T-helper 2 cell treated with Interferon-gamma antibody and Interleukin-4, amounts not matched to agents 5 μg/mL and 100 μg/mL, for 36 hours (primary cell): ENCODE measurements around the gene TMEM81.

ENCODE experiments used
- DNase-seq: peaks from one replicate; pipeline ENCODE4 v3.0.0; 2021; ENCODE audit warnings: low spot score
- H3K27ac Mint-ChIP-seq: one replicate; pipeline ENCODE4 v1.8.0; 2021; ENCODE audit warnings: mild to moderate bottlenecking, mixed read lengths
- H3K27me3 Mint-ChIP-seq: one replicate; pipeline ENCODE4 v1.8.0; 2021; ENCODE audit warnings: low read depth, mixed read lengths
- H3K36me3 Mint-ChIP-seq: one replicate; pipeline ENCODE4 v1.8.0; 2021; ENCODE audit warnings: low read depth, mixed read lengths
- H3K4me1 Mint-ChIP-seq: one replicate; pipeline ENCODE4 v1.8.0; 2021; ENCODE audit warnings: low read depth, mixed read lengths
- H3K4me3 Mint-ChIP-seq: one replicate; pipeline ENCODE4 v1.8.0; 2022; ENCODE audit warnings: mild to moderate bottlenecking, moderate library complexity, mixed read lengths
- H3K9me3 Mint-ChIP-seq: one replicate; pipeline ENCODE4 v1.8.0; 2021; ENCODE audit warnings: mixed read lengths

The TMEM81 gene

DNA sequence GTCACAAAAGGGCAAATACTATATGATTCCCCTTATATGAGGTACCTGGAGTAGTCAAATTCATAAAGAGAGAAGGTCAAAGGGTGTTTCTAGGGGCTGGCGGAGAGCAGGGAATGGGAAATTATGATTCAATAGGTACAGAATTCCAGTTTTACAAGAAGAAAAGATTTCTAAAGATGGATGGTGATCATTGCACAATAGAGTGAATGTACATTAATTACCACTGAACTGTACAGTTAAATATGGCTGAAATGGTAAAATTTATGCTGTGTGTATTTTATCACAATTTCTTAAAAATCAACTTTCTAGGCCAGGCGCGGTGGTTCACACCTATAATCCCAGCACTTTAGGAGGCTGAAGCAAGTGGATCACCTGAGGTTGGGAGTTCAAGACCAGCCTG, 18.1 kb upstream of the TMEM81 start:
- H3K4me3 Mint-ChIP-seq: no peak overlapping the region
- no peaks in the 10 kb centered on the region for H3K9me3 Mint-ChIP-seq
- peaks cover 54% of the 10 kb centered on the region for H3K36me3 Mint-ChIP-seq
- H3K27ac Mint-ChIP-seq: no peak overlapping the region
- no peaks in the 10 kb centered on the region for H3K27me3 Mint-ChIP-seq
- DNase-seq: no peak
- peaks cover 2% of the 10 kb centered on the region for H3K4me1 Mint-ChIP-seq

DNA sequence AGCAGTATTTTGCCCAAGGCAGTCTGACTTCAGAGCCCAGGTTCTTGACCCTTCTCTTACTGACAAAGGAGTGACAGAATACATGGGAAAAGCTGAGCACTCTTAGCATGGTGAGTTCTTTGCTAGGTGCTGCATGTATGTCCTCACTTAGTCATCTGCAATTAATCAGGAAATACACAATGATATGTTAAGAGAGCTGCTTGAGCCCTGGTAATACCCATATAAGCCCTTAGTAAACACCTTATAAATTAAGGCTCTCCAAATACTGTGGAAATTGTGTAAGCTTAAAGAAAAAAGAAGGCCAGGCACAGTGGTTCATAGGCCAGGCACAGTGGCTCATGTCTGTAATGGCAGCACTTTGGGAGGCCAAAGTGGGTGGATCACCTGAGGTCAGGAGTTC, 14.0 kb upstream of the TMEM81 start:
- no peak overlapping the region for H3K4me3 Mint-ChIP-seq
- no peaks in the 10 kb centered on the region for H3K4me1 Mint-ChIP-seq
- no peaks in the 10 kb centered on the region for H3K27me3 Mint-ChIP-seq
- no peak overlapping the region for H3K27ac Mint-ChIP-seq
- no peak for DNase-seq
- peaks cover 59% of the 10 kb centered on the region for H3K36me3 Mint-ChIP-seq
- no peaks in the 10 kb centered on the region for H3K9me3 Mint-ChIP-seq

DNA sequence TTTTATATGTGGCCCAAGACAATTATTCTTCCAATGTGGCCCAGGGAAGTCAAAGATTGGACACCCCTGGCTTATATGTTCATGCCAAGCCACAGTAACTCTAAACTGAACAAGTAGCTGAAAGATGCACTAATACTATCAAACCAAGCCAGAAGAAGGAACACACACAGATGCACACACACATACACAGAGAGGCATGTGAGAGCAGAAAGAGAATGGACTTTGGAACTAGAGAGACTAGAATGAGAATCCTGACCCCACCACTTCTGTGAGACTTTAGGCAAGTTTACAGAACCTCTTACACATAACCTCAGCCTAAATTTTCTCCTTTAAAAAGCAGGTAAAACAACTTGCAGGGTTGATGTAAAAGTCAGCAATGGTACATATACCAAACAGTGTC, 11.2 kb upstream of the TMEM81 start:
- no peaks in the 10 kb centered on the region for H3K27me3 Mint-ChIP-seq
- DNase-seq: no peak
- H3K9me3 Mint-ChIP-seq: no peaks in the 10 kb centered on the region
- H3K27ac Mint-ChIP-seq: no peak overlapping the region
- H3K4me1 Mint-ChIP-seq: no peaks in the 10 kb centered on the region
- H3K36me3 Mint-ChIP-seq: peaks cover 55% of the 10 kb centered on the region
- no peak overlapping the region for H3K4me3 Mint-ChIP-seq

DNA sequence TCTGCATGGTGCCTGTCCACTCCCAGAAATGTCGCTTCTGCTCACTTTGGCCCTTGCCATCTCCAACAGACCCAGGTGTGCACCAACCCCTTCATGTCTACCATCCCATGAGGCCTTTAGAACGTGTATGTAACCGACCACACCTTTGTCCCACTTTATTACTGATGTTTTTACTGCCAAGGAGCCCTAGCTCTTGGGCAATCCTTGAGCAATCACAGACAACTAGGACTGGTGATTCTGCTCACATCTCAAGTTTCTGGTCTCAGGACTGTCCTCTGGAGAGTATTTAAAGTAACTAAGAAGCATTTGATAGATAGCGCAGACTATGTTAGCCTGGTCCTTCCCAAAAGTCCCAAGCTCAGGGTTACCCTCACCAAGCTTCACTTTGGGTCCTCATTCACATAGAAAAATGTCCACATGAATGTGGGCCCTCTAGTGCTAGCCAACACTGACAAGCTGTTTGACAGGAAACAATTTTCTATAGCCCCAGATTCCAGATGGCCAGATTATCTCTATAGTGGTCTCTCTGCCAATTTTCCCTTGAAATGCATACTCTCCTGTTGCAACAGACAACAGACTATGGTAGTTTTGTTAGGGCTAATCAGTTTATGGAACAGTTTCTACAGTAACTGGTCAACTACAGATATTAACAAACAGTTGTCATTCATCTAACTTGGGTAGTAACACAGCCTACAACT, 6.9 kb upstream of the TMEM81 start:
- Mint-ChIP-seq H3K27me3 (no peaks in the 10 kb centered on the region), H3K4me1 (no peaks in the 10 kb centered on the region), H3K27ac (no peak overlapping the region), H3K36me3 (peaks cover 30% of the 10 kb centered on the region), H3K4me3 (no peak overlapping the region), H3K9me3 (no peaks in the 10 kb centered on the region)
- DNase-seq: no peak

DNA sequence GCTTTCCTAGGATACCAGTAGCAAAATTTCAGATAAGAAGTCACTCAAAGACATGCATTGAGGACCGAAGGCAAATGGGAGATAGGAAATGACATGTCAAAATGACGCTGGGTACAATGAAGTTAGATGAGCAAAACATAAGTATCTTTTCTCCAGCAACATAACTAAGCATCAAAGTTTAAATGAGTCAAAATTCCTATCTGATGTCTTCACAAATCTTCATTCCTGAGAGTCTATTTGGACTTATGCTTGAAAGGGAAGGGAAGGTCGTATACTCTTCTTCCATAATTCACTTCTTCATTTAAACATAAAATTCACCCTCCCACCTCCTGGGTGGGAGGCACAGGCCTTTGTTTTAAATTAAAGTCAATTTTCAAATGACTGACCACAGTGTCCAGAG, 4.1 kb upstream of the TMEM81 start:
- Mint-ChIP-seq H3K27ac (no peak overlapping the region), H3K4me1 (no peaks in the 10 kb centered on the region), H3K9me3 (no peaks in the 10 kb centered on the region), H3K27me3 (no peaks in the 10 kb centered on the region), H3K4me3 (no peak overlapping the region), H3K36me3 (peaks cover 31% of the 10 kb centered on the region)
- no peak for DNase-seq

DNA sequence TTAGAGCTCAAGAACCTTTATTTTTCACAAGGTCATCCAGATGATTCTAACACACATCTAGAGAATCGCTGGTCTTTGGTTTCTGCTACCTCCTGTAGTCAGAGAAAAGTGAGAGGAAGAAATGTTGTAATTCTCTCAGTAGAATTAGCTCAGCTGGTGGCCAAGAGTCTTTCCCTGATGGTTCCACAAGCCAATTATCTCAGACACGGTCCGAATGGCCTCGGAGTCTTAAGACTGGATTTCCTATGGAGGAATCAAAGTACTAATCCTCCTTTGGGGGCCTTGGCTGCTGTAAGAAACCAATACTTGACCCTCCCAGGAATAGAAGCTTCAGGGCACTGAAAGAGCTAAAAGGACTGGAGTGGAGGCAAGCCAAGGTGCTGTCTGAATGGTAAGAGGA, 1.8 kb downstream of the TMEM81 start:
- H3K27me3 Mint-ChIP-seq: no peaks in the 10 kb centered on the region
- H3K27ac Mint-ChIP-seq: no peak overlapping the region
- no peak overlapping the region for H3K4me3 Mint-ChIP-seq
- H3K9me3 Mint-ChIP-seq: no peaks in the 10 kb centered on the region
- DNase-seq: no peak
- no peaks in the 10 kb centered on the region for H3K4me1 Mint-ChIP-seq
- H3K36me3 Mint-ChIP-seq: peaks cover 16% of the 10 kb centered on the region

DNA sequence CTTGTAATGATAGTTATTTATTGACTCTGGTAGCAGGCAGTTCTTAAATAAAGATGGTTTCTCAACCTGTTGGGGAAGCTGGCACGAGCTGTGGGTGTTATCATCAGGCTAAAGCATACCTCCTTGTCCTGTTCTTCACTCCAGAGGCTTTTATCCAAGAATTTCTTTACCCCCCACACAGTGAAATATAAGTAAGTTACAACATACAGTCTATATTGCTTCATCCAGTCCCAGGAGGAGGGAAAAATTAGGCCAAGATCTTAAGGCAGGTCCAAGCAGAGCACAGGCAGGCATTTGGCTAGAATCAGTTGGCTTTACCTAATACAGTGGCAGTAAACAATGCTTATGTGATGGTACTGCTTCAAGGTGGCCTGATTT, 6.3 kb downstream of the TMEM81 start:
- DNase-seq: no peak
- Mint-ChIP-seq H3K36me3 (no peaks in the 10 kb centered on the region), H3K27ac (no peak overlapping the region), H3K27me3 (no peaks in the 10 kb centered on the region), H3K9me3 (no peaks in the 10 kb centered on the region), H3K4me1 (no peaks in the 10 kb centered on the region), H3K4me3 (no peak overlapping the region)

DNA sequence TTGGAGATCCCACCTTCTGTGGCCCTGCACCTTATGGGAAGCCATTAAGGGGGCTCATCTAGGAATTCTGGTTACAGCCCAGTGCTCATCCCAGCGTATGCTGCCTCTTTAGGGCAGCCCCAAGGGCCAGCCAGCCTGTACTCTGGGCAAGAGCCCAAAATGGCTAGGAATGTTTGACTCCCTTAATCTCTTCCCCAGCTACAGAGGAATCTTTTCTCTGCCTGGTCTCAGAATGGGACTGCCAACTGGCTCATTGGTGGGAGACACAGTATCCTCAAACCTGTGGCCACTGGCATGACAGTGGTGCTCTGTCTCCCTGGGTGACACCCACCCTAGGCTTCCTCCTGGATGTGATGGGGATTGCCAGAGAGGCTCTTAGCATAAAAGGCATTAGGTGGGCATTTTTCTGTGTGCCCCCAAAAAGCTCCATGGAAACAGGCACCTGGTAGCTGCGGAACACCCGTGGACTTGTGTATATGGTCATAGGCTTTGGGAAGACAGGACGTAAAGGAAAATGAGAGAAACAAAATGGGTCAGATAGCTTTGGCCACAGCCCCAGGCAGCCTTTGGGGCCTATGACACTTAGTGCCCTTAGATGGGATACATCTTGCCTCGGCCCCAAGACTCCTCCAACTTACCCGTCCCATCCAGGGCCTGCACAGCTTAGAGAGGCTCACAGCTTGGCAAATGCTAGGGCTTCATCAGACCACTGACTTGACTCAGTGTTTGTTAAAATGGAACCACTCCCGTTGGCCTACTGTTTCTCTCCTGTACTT, 6.9 kb downstream of the TMEM81 start:
- H3K9me3 Mint-ChIP-seq: no peaks in the 10 kb centered on the region
- no peaks in the 10 kb centered on the region for H3K36me3 Mint-ChIP-seq
- no peaks in the 10 kb centered on the region for H3K27me3 Mint-ChIP-seq

DNA sequence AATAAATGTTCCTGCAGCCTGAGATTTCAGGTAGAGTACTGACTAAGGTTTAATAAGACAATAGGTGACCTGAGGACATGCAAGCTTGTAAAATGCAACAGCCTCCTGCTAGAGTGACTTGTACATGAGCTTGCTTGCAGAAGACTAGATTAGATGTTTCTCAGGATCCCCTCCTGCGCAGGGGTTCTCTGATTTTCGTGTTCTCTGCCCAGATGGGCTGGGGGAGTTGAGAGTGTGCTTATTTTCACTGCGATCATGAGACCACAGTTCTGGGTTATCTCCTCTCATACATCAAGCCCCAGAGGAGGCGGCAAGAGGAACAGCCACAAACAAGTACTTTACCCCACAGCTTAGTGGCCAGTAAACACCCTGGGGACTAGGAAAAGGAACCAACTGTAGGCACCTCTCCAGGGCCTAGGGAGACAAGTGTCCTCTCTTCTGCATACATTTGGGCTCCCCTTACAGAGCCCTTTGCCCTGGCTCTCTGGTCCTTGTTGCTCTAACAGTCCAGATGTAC, 8.0 kb downstream of the TMEM81 start:
- no peaks in the 10 kb centered on the region for H3K27me3 Mint-ChIP-seq
- H3K27ac Mint-ChIP-seq: no peak overlapping the region
- H3K4me1 Mint-ChIP-seq: no peaks in the 10 kb centered on the region
- H3K9me3 Mint-ChIP-seq: no peaks in the 10 kb centered on the region
- no peak overlapping the region for H3K4me3 Mint-ChIP-seq
- DNase-seq: no peak
- H3K36me3 Mint-ChIP-seq: no peaks in the 10 kb centered on the region

More for the DNA sequence above, 6.9 kb downstream of the TMEM81 start:
- Mint-ChIP-seq H3K4me3 (no peak overlapping the region), H3K4me1 (no peaks in the 10 kb centered on the region), H3K27ac (no peak overlapping the region)
- DNase-seq: no peak

DNA sequence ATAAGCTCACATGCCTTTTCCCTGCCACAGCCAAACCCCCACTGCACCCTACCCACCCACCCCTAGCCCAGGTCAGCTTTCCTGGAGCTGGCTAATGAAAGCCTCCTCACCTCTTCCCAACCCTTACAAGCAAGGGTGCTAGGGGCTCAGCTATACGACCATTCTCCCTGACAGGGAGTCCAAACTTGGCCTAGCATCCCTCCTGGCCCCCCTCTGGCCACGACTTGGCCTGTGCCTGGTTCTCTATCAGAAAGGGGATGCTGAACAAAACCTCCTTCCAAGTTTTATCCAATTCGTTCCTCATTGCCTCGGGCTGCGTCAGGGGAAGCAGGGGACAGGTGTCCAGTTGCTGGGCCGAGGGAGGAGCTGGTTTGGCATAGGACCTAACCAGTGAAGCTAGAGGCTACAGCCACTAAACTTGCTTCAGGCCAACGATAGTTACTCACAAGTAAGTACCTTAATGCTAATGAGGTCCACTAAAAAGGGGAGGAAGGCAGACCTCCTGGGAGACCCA, 8.6 kb downstream of the TMEM81 start:
- H3K36me3 Mint-ChIP-seq: no peaks in the 10 kb centered on the region
- no peaks in the 10 kb centered on the region for H3K27me3 Mint-ChIP-seq
- H3K4me3 Mint-ChIP-seq: no peak overlapping the region
- H3K9me3 Mint-ChIP-seq: no peaks in the 10 kb centered on the region
- H3K4me1 Mint-ChIP-seq: no peaks in the 10 kb centered on the region
- DNase-seq: no peak
- no peak overlapping the region for H3K27ac Mint-ChIP-seq

DNA sequence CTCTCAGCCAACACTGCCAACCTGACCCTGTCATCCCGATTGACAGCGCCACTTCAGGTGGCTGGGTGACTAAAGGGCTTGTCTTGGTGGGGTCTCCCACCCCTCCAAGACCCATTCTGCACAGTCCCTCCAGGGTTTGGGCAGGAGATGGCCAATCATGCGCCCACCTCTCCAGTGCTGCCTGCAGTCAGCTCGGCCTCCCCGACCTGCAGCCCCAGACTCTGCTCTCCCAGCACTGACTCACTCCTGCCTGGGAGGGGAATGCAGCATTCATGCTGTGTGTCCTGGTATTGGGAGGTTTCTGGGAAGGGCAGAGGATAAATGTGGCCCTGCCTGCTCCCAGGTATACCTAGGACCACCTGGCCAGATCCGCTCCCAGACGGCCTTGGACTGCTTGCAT, 9.7 kb downstream of the TMEM81 start:
- DNase-seq: no peak
- Mint-ChIP-seq H3K4me3 (no peak overlapping the region), H3K27ac (no peak overlapping the region), H3K27me3 (no peaks in the 10 kb centered on the region), H3K4me1 (no peaks in the 10 kb centered on the region), H3K36me3 (no peaks in the 10 kb centered on the region), H3K9me3 (no peaks in the 10 kb centered on the region)

DNA sequence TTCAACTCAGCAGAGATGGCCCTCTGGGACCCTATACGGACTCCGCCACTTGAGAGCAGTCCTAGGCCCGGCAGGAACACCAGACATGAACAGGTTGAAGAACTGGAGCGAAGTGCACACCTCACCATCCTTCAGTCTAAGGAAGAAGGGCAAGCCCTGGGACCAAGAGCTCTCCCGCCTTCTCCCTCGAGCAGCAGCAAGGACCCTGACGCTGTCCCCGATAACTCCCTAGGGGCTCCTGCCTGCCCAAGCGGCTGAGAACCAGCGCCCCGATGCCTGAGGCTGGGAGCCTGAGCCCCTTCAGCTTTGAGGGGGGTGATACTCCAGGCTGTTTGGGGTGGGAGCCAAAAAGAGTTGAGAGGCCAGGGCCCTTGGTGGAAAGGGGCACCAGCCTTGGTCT, 10.2 kb downstream of the TMEM81 start:
- Mint-ChIP-seq H3K4me3 (no peak overlapping the region), H3K4me1 (no peaks in the 10 kb centered on the region), H3K36me3 (no peaks in the 10 kb centered on the region), H3K27ac (no peak overlapping the region), H3K9me3 (no peaks in the 10 kb centered on the region), H3K27me3 (no peaks in the 10 kb centered on the region)
- DNase-seq: no peak

DNA sequence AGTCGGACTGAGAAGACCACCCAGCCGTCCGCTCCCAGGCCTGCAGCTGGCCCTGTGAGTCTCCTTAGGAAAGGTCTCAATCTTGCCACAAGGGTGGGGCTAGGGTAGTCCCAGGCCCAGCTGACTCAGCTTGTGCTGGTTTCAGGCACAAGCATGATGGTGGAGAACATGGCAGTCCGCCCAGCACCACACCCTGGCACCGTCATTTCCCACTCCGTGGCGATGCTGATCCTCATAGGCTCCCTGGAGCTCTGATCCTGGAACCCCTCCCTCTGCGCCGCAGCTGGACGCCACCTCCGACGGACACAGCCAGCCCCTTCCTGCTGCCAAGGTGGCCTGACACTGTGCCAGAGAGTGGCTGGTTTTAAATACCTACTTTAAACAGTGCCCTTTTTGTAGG, 10.7 kb downstream of the TMEM81 start:
- Mint-ChIP-seq H3K36me3 (no peaks in the 10 kb centered on the region), H3K27ac (no peak overlapping the region), H3K4me3 (no peak overlapping the region), H3K9me3 (no peaks in the 10 kb centered on the region), H3K27me3 (no peaks in the 10 kb centered on the region), H3K4me1 (no peaks in the 10 kb centered on the region)
- DNase-seq: no peak

DNA sequence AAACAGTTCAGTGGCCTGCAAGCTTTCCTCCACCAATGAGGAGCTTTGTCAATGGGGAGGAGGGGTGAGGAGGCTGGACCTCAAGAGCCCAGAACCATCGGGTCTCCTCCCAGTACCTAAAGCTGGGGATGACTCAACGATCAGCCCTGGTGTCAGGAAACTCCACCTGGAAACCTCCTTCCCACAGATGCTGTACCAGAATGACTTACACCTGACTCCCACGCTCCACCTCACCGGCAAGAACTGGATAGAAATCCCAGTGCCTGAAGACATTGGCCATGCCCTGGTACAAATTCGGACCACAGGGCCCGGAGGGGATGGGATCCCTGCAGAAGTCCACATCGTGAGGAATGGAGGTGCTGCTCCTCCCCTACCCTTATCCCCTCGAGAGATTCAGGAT, 11.4 kb downstream of the TMEM81 start:
- Mint-ChIP-seq H3K36me3 (no peaks in the 10 kb centered on the region), H3K27me3 (no peaks in the 10 kb centered on the region), H3K4me3 (no peak overlapping the region), H3K27ac (no peak overlapping the region), H3K9me3 (no peaks in the 10 kb centered on the region), H3K4me1 (no peaks in the 10 kb centered on the region)
- no peak for DNase-seq
